Renal pelvis (tissue), 4 donors: Measurements from ENCODE around the gene CNTNAP1. TPM values are rescaled to one million over a fixed set of nuclear protein-coding genes. Genes with fewer than 3 reads are reported as not detected.

ENCODE experiments used
- DNase-seq: peaks from one replicate; pipeline ENCODE4 v3.0.0-alpha.2; 2013
- polyA plus RNA-seq, 3 donors: library from polyadenylated mRNA; unstranded; fragments of 120-200 nt; gene quantifications; one replicate each; pipeline ENCODE4 v1.2.1, GENCODE V29; 2013; ENCODE audit not compliant: insufficient read length in 3 of 3

The CNTNAP1 gene
- polyA plus RNA-seq, 3 donors = 8.7 to 9.5 (median 9.4) TPM

DNA sequence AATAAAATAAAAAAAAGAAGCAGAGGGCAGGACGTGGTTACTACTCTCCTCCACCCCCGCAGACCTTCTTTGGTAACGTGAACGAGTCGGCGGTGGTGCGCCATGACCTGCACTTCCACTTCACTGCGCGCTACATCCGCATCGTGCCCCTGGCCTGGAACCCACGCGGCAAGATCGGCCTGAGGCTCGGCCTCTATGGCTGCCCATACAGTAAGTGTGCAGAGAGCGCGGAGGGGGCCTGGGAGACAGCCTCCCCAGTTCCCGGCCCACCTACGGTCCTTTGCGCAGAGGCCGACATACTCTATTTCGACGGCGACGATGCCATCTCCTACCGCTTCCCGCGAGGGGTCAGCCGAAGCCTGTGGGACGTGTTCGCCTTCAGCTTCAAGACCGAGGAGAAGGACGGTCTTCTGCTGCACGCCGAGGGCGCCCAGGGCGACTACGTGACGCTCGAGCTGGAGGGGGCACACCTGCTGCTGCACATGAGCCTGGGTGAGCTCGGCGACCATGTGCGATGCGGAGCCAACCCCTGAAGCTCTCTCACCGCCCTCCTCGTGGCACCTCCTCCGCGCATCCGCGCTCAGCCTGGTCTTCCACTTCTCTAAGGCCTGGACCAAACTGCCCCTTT is 2.7 kb downstream of the CNTNAP1 start:
- DNase-seq = no peak

DNA sequence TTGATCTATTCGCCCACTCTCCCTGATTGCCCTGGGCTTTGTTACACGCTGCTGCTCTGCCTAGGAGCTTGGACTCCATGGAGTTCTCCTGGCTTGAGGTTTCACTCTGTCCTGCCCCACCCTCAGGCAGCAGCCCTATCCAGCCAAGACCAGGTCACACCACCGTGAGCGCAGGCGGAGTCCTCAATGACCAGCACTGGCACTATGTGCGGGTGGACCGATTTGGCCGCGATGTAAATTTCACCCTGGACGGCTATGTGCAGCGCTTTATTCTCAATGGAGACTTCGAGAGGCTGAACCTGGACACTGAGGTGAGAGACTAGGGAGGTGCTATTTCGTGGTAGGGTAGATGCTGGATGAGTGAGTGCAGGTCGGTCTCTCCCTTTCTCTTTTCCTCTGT is 3.5 kb downstream of the CNTNAP1 start:
- DNase-seq = no peak

DNA sequence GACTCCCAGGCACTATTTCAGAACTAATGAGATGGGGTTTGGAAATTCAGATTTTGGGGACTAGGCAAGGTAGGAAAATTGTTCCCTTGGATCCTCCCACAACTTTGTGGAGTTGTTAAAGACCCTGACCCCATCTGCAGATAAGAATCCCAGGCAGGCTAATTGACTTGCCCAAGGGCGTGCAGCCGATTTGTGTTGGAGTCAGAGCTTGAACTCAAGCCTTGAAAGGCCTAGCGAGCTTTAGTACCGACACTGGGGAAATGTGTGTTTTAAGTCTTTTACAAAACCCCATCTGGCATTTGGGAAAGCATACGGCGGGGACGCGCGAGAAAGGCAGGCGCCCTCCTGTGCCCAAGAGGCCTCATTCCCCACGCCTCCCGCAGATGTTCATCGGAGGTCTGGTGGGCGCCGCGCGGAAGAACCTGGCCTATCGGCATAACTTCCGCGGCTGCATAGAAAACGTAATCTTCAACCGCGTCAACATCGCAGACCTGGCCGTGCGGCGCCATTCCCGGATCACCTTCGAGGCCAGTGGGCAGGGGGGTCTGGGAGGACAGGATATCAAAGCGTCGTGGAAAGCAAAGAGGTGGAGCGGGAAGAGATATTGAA is 4.3 kb downstream of the CNTNAP1 start:
- DNase-seq = no peak

DNA sequence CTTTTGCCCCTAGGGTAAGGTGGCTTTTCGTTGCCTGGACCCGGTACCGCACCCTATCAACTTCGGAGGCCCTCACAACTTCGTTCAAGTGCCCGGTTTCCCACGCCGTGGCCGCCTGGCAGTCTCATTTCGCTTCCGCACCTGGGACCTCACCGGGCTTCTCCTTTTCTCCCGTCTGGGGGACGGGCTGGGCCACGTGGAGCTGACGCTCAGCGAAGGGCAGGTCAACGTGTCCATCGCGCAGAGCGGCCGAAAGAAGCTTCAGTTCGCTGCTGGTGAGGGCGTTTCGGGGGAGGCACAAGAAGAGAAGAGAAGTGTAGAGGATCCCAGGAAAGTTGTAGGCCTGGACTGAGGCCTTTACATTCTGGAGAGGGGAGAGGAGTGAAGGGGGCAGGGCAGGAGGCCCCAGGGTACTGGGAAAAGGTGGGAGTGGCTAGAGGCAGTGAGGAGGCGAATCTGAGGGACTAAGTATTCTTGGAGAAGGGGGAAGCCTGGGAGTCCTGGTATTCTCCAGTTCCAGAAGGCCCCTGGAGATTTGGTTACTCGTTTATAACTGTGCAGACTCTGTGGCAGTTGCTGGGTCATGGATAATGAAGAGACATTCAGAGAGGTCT is 5.5 kb downstream of the CNTNAP1 start:
- no peak for DNase-seq

DNA sequence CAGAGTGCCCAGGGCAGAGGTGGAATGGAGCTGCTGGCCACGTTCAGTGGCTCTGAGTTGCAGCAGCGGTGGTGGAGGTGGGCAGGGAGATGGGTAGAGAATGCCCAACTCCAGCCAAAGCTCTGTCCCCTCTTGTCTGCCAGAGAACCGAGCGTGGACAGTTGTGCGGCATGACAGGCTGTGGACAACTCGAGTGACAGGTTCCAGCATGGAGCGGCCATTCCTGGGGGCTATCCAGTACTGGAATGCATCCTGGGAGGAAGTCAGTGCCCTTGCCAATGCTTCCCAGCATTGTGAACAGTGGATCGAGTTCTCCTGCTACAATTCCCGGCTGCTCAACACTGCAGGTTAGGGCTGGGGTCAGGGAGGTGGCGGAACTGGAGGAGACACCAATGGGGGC is 8.3 kb downstream of the CNTNAP1 start:
- DNase-seq = no peak

DNA sequence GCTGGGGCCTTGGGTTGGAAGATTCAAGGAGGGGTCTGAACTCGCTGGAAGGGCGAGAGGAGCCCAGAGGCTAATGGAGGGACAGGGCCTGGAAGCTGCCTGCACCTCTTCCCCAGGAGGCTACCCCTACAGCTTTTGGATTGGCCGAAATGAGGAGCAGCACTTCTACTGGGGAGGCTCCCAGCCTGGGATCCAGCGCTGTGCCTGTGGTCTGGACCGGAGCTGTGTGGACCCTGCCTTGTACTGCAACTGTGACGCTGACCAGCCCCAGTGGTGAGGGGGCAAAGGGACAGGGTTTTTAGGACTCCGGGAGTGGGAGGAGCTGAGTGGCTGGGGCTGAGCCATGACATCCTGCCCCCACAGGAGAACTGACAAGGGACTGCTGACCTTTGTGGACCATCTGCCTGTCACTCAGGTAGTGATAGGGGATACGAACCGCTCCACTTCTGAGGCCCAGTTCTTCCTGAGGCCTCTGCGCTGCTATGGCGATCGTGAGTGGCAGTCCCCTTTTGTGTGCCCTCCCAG is 8.8 kb downstream of the CNTNAP1 start:
- no peak for DNase-seq

DNA sequence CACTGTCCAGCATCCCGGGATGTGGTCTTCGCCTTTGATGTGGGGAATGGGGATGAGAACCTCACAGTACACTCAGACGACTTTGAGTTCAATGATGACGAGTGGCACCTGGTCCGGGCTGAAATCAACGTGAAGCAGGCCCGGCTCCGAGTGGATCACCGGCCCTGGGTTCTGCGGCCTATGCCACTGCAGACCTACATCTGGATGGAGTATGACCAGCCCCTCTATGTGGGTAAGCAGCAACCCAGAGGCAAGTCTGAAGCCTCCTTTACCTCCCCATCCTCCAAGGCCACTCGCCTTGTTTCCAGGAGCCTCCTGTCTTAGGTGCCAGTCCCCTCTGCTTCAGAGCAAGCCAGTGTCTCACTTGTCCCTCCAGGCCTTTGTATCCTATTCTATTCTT is 10.2 kb downstream of the CNTNAP1 start:
- no peak for DNase-seq

DNA sequence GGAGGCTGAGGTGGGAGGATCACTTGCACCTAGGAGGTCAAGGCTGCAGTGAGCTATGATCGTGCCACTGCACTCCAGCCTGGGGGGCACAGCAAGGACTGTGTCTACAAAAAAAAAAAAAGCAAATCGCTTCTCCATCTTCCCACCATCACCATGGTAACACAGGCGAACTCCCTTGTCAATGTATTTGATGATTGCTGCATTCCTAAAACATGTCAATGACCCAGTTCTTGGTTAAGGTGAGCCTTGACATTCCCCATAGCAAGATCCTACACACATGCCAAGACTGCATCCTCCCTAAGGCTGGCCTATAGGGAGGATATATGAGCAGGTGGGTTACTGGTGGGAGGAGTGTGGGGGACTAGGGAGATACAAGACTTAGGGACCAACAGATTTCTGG is 12.2 kb downstream of the CNTNAP1 start:
- DNase-seq = no peak

DNA sequence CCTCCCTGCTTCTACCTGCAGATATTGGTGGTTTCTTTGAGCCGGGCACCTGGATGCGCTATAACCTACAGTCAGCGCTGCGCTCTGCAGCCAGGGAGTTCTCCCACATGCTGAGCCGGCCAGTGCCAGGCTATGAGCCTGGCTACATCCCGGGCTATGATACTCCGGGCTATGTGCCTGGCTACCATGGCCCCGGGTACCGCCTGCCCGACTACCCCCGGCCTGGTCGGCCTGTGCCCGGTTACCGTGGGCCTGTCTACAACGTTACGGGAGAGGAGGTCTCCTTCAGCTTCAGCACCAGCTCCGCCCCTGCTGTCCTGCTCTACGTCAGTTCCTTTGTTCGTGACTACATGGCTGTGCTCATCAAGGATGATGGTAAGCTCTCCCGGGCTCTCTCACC is 13.2 kb downstream of the CNTNAP1 start:
- DNase-seq = no peak

DNA sequence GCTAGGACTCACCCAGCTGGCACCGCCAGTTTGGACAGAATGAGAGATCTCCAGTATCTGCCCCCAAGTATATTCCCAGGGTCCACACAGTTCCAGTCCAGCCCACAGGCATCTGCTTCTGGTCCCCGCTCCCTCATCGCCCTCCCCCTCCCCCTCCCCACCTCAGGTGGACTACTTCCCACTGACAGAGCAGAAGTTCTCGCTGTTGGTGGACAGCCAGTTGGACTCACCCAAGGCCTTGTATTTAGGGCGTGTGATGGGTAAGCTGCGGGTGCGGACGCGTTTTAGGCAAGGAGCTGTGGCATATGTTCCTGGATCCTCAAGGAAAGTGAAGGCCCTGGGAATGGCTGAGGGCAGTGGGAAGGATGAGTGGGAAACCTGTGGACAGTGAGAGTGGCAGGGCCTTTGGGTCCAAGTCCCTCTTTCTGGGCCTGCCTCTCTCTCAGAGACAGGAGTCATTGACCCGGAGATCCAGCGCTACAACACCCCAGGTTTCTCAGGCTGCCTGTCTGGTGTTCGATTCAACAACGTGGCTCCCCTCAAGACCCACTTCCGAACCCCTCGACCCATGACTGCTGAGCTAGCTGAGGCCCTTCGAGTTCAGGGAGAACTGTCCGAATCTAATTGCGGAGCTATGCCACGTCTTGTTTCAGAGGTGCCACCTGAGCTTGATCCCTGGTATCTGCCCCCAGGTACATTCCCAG is 14.9 kb downstream of the CNTNAP1 start:
- no peak for DNase-seq

DNA sequence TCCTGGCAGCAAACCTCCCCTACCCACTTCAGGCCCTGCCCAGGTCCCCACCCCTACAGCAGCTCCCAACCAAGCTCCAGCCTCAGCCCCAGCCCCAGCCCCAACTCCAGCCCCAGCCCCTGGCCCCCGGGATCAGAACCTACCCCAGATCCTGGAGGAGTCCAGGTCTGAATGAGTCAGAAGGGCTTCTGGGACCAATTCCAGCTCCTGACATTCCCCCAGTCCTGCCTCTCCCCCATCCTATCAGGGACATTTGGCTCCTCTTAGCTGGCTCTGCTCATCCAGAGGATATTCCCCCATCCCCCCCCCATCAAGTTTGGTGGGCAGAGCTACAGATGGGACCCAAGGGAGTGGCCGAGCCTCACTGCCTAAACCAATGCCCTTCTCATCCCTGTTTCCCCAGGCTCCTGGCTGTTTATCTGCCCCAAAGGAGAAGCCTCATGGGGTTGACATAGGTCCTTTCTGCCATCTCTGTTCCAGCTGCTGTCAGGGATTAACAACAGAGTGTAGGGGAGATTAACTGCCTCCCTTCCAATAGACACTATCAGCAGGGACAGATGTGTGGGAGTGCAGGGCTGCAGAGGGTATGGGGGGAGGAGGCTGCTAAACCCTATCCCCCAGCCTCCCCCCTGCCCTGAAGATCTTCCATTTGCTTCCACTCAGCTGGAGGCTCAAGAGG is 16.5 kb downstream of the CNTNAP1 start:
- no peak for DNase-seq

DNA sequence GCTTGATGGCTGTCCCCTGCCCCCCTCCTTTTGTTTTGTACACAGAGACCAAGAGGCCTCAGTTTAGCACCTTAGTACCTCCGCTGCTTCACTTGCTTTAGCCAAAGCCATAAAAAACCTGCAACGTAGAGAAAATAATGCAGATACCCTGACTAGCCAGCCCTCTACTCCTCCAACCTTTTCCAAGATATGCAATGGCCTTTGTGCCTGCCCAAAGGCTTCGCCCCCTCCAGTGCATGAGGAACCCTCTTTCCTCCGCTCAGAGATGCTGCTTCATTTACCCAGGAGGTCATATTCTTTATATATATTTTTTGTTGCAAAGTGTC is 17.0 kb downstream of the CNTNAP1 start:
- DNase-seq = no peak

DNA sequence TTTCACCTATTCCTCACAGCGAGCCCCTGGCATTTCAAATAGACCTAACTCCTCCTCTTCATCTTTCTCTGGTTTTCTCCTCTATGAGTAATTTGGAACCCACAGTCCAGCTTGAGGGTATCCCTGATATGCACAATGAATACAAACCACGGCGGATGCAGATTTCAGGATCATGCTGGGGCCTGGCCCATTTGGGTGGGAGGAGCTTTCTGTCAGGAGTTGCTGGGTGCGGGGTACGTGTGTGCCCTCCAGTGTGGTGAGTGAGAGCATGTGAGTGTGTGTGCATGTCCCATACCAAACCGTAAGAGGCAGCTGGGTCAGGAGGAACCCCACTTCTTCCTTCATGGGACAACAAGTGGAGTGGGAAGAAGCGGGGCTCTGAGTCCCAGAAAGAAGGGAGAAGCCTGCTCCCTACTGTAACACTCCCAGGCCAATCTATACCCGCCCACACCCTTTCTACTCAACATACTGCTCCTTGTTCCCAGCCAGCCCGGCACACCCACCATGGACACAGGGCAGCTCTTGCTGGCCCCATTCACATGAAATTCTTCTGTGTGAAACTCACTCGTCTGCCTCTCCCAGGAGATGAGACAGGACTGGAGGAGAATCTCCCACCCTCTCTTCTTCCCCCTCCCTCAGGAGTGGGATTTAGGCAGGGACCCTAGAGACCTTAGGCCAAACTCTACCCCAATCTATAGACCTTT is 18.4 kb downstream of the CNTNAP1 start:
- DNase-seq = no peak

DNA sequence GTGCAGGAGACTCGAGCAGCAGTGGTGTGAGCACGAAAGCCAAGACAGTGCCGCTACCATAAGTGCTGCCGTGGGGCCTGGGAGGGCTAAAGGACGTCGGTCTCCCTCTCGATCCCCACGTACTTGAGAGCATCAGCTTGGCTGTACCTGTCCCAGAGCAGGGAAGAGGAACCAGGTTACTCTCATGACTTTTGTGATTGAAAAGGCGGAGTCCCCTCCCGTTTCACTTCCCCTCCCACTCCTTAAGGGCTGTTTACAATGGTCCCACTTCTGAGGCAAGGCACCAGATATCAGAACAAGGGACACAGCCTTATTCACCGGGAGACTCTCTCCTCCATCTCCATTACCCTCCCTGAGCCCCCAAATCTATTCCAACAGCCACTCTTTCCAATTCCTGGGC is 20.1 kb downstream of the CNTNAP1 start:
- DNase-seq = no peak

DNA sequence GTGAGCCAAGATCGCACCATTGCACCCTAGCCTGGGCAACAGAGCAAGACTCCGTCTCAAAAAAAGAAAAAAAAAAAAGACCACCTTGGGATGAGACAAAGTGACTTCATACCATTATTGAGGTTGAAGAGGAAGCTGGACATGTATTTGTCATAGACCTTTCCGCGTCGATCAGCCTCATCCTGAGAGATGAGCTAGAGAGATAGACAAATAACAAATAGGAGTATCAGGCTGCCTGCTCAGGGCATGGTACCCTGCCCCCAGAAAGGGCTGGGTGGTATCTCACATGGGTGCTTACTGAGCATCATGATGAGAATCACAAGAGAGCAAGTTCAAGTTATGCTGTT is 22.1 kb downstream of the CNTNAP1 start:
- DNase-seq = no peak

DNA sequence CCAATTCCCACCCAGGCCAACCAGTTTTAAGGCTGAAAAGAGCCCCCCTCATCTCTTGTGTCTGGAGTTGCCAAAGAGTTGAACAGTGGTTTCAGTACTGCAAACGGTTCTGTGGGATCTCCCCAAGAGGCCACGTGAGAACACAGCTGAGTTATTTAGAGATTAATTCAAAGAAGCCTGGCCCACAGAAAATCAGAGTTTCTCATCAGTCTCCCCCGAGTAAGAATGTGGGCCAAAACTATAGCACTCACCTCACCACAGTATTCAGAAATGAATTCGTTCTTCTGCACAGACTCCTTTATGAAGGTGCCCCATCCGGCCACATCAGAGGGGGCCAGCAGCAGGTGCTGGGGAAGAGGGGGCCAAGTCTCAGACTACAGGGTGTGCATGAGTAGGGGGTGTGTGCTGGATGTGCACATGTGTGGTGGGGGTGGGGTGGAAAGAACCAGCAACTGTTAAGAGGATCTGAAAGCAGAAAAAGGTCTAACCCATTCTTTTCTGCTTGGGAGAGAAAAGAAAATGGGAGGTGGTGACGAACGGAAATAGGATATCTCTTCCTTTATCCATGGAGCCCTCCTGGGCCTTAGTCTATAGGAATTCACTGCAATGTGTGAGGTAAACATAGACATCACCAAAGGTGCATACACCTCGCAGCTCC is 22.6 kb downstream of the CNTNAP1 start:
- no peak for DNase-seq

DNA sequence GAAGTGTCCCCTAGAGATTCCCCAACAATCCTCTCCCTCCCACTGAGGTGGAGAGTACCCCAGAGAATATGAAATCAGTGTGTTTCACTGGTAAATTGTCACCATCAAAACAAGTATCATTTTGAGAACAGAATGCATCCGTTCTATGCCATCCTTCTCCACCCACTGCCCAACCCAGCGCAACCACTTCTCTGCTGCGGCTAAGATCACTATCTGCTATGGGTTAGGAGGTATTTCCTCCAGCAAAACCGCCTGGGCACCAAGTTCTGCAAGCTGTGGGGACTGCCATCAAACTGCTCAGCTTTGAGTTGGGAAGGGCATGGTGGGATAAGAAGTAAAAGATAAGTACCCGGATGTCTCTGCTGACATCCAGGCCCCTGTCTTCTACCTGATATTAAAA is 24.4 kb downstream of the CNTNAP1 start:
- DNase-seq = no peak

DNA sequence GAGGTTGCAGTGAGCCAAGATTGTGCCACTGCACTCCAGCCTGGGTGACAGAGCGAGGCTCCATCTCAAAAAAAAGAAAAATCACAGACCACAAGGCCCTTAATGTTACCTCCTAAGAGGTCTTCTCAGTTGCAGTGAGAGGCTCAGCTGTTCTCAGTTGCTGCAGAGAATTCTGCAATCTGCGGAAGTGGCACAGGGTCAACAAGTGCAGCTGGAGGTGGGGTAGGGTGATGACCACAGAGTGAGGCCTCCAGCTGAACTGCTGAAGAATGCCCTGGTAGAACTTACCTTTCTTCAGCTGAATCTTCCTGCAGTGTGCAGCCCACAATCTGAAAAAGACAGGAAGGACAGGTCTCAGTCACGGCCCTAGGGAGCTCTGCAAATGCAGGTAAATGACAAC is 26.3 kb downstream of the CNTNAP1 start:
- no peak for DNase-seq

DNA sequence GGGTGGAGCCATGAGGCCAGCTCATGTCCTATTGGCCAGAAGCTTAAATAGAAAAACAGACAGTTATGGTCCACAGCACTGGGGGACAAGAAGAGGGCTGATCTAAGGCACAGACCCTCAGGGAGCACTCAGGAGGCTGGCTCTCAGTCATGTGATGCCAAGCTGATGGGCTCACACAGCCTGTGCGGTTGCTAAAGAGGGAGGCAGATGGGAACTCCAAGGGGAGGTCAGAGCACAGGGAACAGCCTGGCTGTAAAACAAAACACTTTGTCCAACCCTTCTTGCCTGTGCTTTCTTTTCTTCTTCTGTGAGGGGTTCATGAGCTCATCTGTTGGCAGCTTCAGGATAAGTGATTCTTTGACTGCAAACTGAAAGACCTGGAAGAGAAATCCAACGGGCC is 27.2 kb downstream of the CNTNAP1 start:
- no peak for DNase-seq

DNA sequence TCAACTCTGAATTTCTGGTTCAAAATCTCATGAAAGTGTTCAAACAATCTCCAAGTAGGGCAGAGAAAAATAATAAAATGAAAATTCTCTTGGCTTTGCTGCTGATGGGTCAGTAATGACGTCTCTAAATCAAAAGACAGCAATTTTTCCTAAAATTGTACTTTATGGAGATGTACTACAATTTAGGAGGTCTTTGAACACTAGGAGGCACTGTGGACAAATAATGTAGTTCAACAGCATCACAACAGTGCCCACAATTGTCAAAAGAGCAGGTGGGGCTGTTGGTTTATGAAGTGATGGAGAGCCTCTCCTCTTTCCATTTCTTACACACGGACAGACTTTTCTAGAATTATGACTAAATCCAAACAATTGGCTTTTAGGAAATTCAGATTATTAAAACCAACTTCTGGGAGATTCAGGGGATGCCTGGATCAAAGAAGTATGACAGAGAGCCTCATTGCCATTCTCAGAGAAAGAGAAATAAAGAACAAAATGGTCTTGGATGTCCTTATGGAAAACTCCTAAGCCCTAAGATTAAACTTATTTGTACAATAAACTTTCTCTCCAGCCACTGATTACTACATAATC is 38.8 kb downstream of the CNTNAP1 start:
- DNase-seq = peak; percentile 65

DNA sequence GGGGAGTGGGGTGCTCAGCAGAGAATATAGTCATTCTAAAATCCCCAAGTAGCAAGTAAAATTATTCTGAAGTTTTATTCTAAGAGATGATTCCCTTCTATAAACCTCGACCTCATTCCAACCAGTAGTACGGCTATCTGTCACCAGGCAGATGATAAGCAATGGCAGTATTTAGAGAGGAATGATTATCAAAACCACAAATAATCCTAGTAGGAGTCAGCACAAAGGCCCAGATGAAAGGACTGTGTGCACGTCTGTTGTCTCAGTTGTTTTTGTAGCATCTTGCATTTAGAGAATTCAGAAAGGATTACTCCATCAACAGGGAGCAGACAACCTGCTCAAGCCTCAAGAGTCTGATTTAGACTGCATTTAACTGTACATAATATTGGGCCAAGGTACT is 41.3 kb downstream of the CNTNAP1 start:
- DNase-seq = no peak
